Keratinocyte (primary cell): ENCODE data around the gene ARHGDIG. TPM values are rescaled to one million over a fixed set of nuclear protein-coding genes. Genes with fewer than 3 reads are reported as not detected.

ENCODE experiments used
- DNase-seq: peaks from one replicate; pipeline ENCODE4 v3.0.0-alpha.2; 2011; ENCODE audit warnings: low read depth, missing footprints, low spot score
- FAIRE-seq: peaks from 2 replicates; lab custom pipeline; 2011; peaks lifted over from hg19 to GRCh38; lab: Jason Lieb, UNC
- H2AFZ ChIP-seq: 2 replicates; pipeline ENCODE4 v1.6.0; 2012; ENCODE audit warnings: low read length, control low read depth, inconsistent platforms; ENCODE audit not compliant: control insufficient read depth
- H3K27ac ChIP-seq: 2 replicates; pipeline ENCODE4 v1.5.1; 2011; ENCODE audit warnings: low read length; ENCODE audit not compliant: control insufficient read depth, insufficient read depth
- H3K27me3 ChIP-seq: 3 replicates; pipeline ENCODE4 v1.6.0; 2011; ENCODE audit warnings: low read length; ENCODE audit not compliant: control insufficient read depth, insufficient read depth; ENCODE audit errors: extremely low read depth
- H3K36me3 ChIP-seq, 2 experiments: 2 replicates in 1 of 2; 3 replicates in 1 of 2; pipeline ENCODE4 v1.5.1; 2011; ENCODE audit warnings: low read length in 2 of 2, mild to moderate bottlenecking in 1 of 2; ENCODE audit not compliant: control insufficient read depth in 2 of 2, insufficient read depth in 2 of 2; ENCODE audit errors: extremely low read depth in 1 of 2
- H3K4me1 ChIP-seq: 3 replicates; pipeline ENCODE4 v1.5.1; 2011; ENCODE audit warnings: low read length; ENCODE audit not compliant: control insufficient read depth, insufficient read depth; ENCODE audit errors: extremely low read depth
- H3K4me2 ChIP-seq: 3 replicates; pipeline ENCODE4 v1.6.0; 2011; ENCODE audit warnings: low read depth, low read length; ENCODE audit not compliant: control insufficient read depth, insufficient read depth; ENCODE audit errors: extremely low read depth
- H3K4me3 ChIP-seq, 3 experiments: fragments of 200-600 bp in 1 of 3; sonication (generic) in 1 of 3; 2 replicates in 2 of 3; 3 replicates in 1 of 3; pipeline ENCODE4 v1.5.1; 2011 to 2016; ENCODE audit warnings: low read length in 3 of 3, mild to moderate bottlenecking in 3 of 3, control low read depth in 2 of 3, inconsistent platforms in 1 of 3, low read depth in 1 of 3, mixed read lengths in 1 of 3, mixed run types in 1 of 3, moderate library complexity in 1 of 3; ENCODE audit not compliant: control insufficient read depth in 2 of 3, insufficient read depth in 2 of 3; ENCODE audit errors: extremely low read depth in 1 of 3
- H3K79me2 ChIP-seq: 2 replicates; pipeline ENCODE4 v1.6.0; 2012; ENCODE audit warnings: low read length; ENCODE audit not compliant: control insufficient read depth, insufficient read depth
- H3K9ac ChIP-seq: 3 replicates; pipeline ENCODE4 v1.6.0; 2011; ENCODE audit warnings: low read length; ENCODE audit not compliant: control insufficient read depth, insufficient read depth; ENCODE audit errors: extremely low read depth
- H3K9me1 ChIP-seq: 3 replicates; pipeline ENCODE4 v1.6.0; 2011; ENCODE audit warnings: low read length; ENCODE audit not compliant: control insufficient read depth, insufficient read depth; ENCODE audit errors: extremely low read depth
- H3K9me3 ChIP-seq: 2 replicates; pipeline ENCODE4 v1.5.1; 2012; ENCODE audit warnings: low read depth, low read length; ENCODE audit not compliant: control insufficient read depth
- H4K20me1 ChIP-seq: 3 replicates; pipeline ENCODE4 v1.6.0; 2011; ENCODE audit warnings: low read length; ENCODE audit not compliant: control insufficient read depth, insufficient read depth; ENCODE audit errors: extremely low read depth
- CTCF ChIP-seq, 3 experiments: IDR thresholded peaks in 1 of 3; conservative IDR thresholded peaks in 1 of 3; optimal IDR thresholded peaks in 1 of 3; 2 replicates in 2 of 3; 3 replicates in 1 of 3; pipeline versions ENCODE3 to v1.5.1; 2011; ENCODE audit warnings: low read length in 3 of 3, mild to moderate bottlenecking in 3 of 3, moderate library complexity in 2 of 3, control low read depth in 1 of 3, inconsistent platforms in 1 of 3; ENCODE audit not compliant: insufficient read depth in 2 of 3; ENCODE audit errors: extremely low read depth in 1 of 3
- EZH2 ChIP-seq: IDR thresholded peaks from one replicate; pipeline ENCODE4 v1.6.1; 2012; ENCODE audit warnings: inconsistent platforms, mild to moderate bottlenecking, low read length, moderate library complexity
- dilution Hi-C: fragments of 300-500 bp; cut with MboI; formaldehyde crosslinking; loops from one replicate; pipeline ENCODE4 v1.7.0; 2020; ENCODE audit warnings: low sequenced_read_pairs; ENCODE audit not compliant: extremely low pct_ligation_motif_present
- polyA plus RNA-seq, 5 experiments: library from polyadenylated mRNA; depleted of rRNA in 3 of 5; stranded (reverse) in 3 of 5; stranded (forward) in 1 of 5; unstranded in 1 of 5; fragments of >200 nt; gene quantifications; 1 replicate in 1 of 5; 2 replicates in 3 of 5; 3 replicates in 1 of 5; pipeline versions ENCODE4 v1.2.1 to v1.2.3, GENCODE V29; 2011 to 2012; ENCODE audit warnings: missing spikeins in 2 of 5, low read depth in 1 of 5, low replicate concordance in 1 of 5

The ARHGDIG gene
- polyA plus RNA-seq, 1 donor (not counting 4 experiments of a cell fraction or from before 2014, with no cell fraction given): 0.17 TPM

- Histone ChIP-seq H3K4me3 (no peak overlapping the region), H3K36me3 (peaks cover 13 to 23% of the 10 kb centered on the region in 2 experiments), H3K9me1 (no peaks in the 10 kb centered on the region), H3K27me3 (no peaks in the 10 kb centered on the region), H3K9ac (no peak overlapping the region), H2AFZ (no peak overlapping the region), H3K79me2 (peaks cover 81% of the 10 kb centered on the region), H3K9me3 (no peaks in the 10 kb centered on the region), H3K27ac (no peak overlapping the region), H3K4me1 (no peaks in the 10 kb centered on the region), H3K4me2 (no peak overlapping the region), H4K20me1 (peaks cover 25% of the 10 kb centered on the region)
- dilution Hi-C loops: no loop called here
- FAIRE-seq (no peak), DNase-seq (no peak)
- peak in 2 of 3 experiments; percentile 20 to 27 for TF ChIP-seq CTCF (optimal IDR thresholded peaks at IDR 0.05 in 1 of 3, IDR thresholded peaks at IDR 0.05 in 1 of 3, conservative IDR thresholded peaks at IDR 0.05 in 1 of 3; ENCODE audit: extremely low read depth in 1 of 3, insufficient read depth in 2 of 3, low read length in 3 of 3)
- no peak for TF ChIP-seq EZH2
Measured at GRCh38 chr16:318628-319027, 38.2 kb downstream of the ARHGDIG start.

DNA sequence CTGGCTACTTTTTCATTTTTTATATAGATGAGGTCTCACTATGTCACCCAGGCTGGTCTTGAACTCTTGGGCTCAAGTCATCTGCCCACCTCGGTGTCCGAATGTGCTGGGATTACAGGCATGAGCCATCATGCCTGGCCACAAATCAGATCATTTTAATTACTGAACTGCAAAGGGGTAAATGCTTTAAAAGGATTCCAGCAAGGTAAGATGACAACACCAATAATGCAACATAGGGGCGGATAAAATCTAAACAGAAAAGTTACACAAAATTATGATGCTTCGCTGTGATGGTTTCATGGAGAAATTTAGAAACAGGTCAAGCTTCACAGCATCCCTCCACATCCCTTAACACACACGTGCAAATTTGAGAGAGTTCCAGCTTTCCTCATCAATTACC is 39.8 kb downstream of the ARHGDIG start:
- no peak overlapping the region for H3K9ac ChIP-seq
- no peak overlapping the region for H3K27ac ChIP-seq
- no peak for DNase-seq
- no peaks in the 10 kb centered on the region for H3K27me3 ChIP-seq
- H3K79me2 ChIP-seq: peaks cover 85% of the 10 kb centered on the region
- H3K9me1 ChIP-seq: no peaks in the 10 kb centered on the region
- dilution Hi-C loops: no loop called here
- H3K9me3 ChIP-seq: no peaks in the 10 kb centered on the region
- H3K4me3 ChIP-seq: no peak overlapping the region
- H2AFZ ChIP-seq: no peak overlapping the region
- peaks cover 5 to 19% of the 10 kb centered on the region in 2 experiments for H3K36me3 ChIP-seq
- peaks cover 3% of the 10 kb centered on the region for H3K4me1 ChIP-seq
- peaks cover 32% of the 10 kb centered on the region for H4K20me1 ChIP-seq
- no peak for TF ChIP-seq CTCF (optimal IDR thresholded peaks at IDR 0.05 in 1 of 3, IDR thresholded peaks at IDR 0.05 in 1 of 3, conservative IDR thresholded peaks at IDR 0.05 in 1 of 3; ENCODE audit: extremely low read depth in 1 of 3, insufficient read depth in 2 of 3, low read length in 3 of 3)
- no peak for TF ChIP-seq EZH2
- no peak for FAIRE-seq
- H3K4me2 ChIP-seq: no peak overlapping the region
